IMR-90 (cell line): ENCODE results near the gene TECTA. TPM values are rescaled to one million over a fixed set of nuclear protein-coding genes. Genes with fewer than 3 reads are reported as not detected.

Experiments
- ATAC-seq: fragments of 200-7000 bp; cut with Tn5 transposase; 2 replicates; pipeline ENCODE4 v1.9.1; 2020; ENCODE audit warnings: low read depth, mild to moderate bottlenecking, moderate library complexity
- BruUV-seq: library from RNA; stranded (reverse); fragments of 400-500 nt; replicated peaks from 2 replicates; lab custom pipeline; 2021; lab: Mats Ljungman, UMichigan
- CTCF ChIA-PET: fragments of 300-600 bp; formaldehyde crosslinking; extraction: SDS; loops from one replicate; lab custom pipeline; 2021; ENCODE audit warnings: antibody characterized with exemption; lab: Yijun Ruan, JAX
- POLR2A ChIA-PET: fragments of 300-600 bp; sonication (Branson Sonifier 250); formaldehyde crosslinking; loops from one replicate; lab custom pipeline; 2022; ENCODE audit warnings: antibody characterized with exemption; ENCODE audit not compliant: unreplicated experiment; lab: Charles Lee
- DNase-seq: peaks from one replicate; pipeline ENCODE4 v3.0.0; 2013
- H2AFZ ChIP-seq: replicated peaks from 2 replicates; pipeline ENCODE3; 2013; ENCODE audit warnings: low read length, mild to moderate bottlenecking; ENCODE audit not compliant: poor library complexity
- H2AK5ac ChIP-seq: 2 replicates; pipeline ENCODE4 v1.6.1; 2013; ENCODE audit warnings: low read depth, low read length, inconsistent platforms
- H2AK9ac ChIP-seq: replicated peaks from 2 replicates; pipeline ENCODE3; 2013; ENCODE audit warnings: mild to moderate bottlenecking, low read depth, low read length, moderate library complexity; ENCODE audit not compliant: poor library complexity
- H2BK120ac ChIP-seq: 2 replicates; pipeline ENCODE4 v1.6.1; 2013; ENCODE audit warnings: low read depth, low read length, inconsistent platforms
- H2BK15ac ChIP-seq: 3 replicates; pipeline ENCODE4 v1.6.1; 2013; ENCODE audit warnings: low read depth, low read length, inconsistent platforms
- H2BK20ac ChIP-seq: 2 replicates; pipeline ENCODE4 v1.6.1; 2013; ENCODE audit warnings: low read depth, mild to moderate bottlenecking, inconsistent platforms, low read length, moderate library complexity
- H2BK5ac ChIP-seq: 2 replicates; pipeline ENCODE4 v1.6.1; 2013; ENCODE audit warnings: mild to moderate bottlenecking, low read depth, low read length, inconsistent platforms; ENCODE audit not compliant: poor library complexity, severe bottlenecking
- H3K14ac ChIP-seq: replicated peaks from 2 replicates; pipeline ENCODE4 v1.6.1; 2013; ENCODE audit warnings: low read depth, low read length, inconsistent platforms
- H3K18ac ChIP-seq: 2 replicates; pipeline ENCODE4 v1.6.1; 2013; ENCODE audit warnings: low read depth, low read length, control low read depth
- H3K23ac ChIP-seq: 2 replicates; pipeline ENCODE4 v1.6.1; 2013; ENCODE audit warnings: low read depth, low read length, inconsistent platforms
- H3K27ac ChIP-seq: 2 replicates; pipeline ENCODE4 v1.5.1; 2013; ENCODE audit warnings: mild to moderate bottlenecking, control low read depth, low read length; ENCODE audit not compliant: insufficient read depth
- H3K27me3 ChIP-seq: 2 replicates; pipeline ENCODE4 v1.6.1; 2013; ENCODE audit warnings: low read length; ENCODE audit not compliant: control insufficient read depth, insufficient read depth
- H3K36me3 ChIP-seq: 2 replicates; pipeline ENCODE4 v1.6.1; 2013; ENCODE audit warnings: low read length, mixed read lengths; ENCODE audit not compliant: control insufficient read depth, insufficient read depth
- H3K4ac ChIP-seq: 2 replicates; pipeline ENCODE4 v1.6.1; 2013; ENCODE audit warnings: low read depth, low read length, inconsistent platforms
- H3K4me1 ChIP-seq: 2 replicates; pipeline ENCODE4 v1.6.1; 2013; ENCODE audit warnings: low read length, mixed read lengths; ENCODE audit not compliant: control insufficient read depth, insufficient read depth
- H3K4me2 ChIP-seq: 2 replicates; pipeline ENCODE4 v1.6.1; 2013; ENCODE audit warnings: low read depth, mild to moderate bottlenecking, control low read depth, low read length, moderate library complexity
- H3K4me3 ChIP-seq: 2 replicates; pipeline ENCODE4 v1.5.1; 2013; ENCODE audit warnings: low read depth, mild to moderate bottlenecking, control low read depth, low read length, moderate library complexity; ENCODE audit not compliant: insufficient read depth
- H3K56ac ChIP-seq: 2 replicates; pipeline ENCODE4 v1.6.1; 2013; ENCODE audit warnings: low read length, inconsistent platforms; ENCODE audit not compliant: insufficient read depth; ENCODE audit errors: extremely low read depth
- H3K79me1 ChIP-seq, 2 experiments: 2 replicates each; pipeline ENCODE4 v1.6.1; 2013; ENCODE audit warnings: low read length in 2 of 2, inconsistent platforms in 1 of 2, low read depth in 1 of 2
- H3K9ac ChIP-seq: 2 replicates; pipeline ENCODE4 v1.6.1; 2013; ENCODE audit warnings: low read depth, low read length, control low read depth
- H3K9me1 ChIP-seq: 2 replicates; pipeline ENCODE4 v1.6.1; 2013; ENCODE audit warnings: low read length, inconsistent platforms; ENCODE audit not compliant: insufficient read depth
- H3K9me3 ChIP-seq: 2 replicates; pipeline ENCODE4 v1.6.1; 2013; ENCODE audit warnings: low read length; ENCODE audit not compliant: control insufficient read depth, insufficient read depth
- H4K20me1 ChIP-seq: 2 replicates; pipeline ENCODE4 v1.6.1; 2013; ENCODE audit warnings: low read length, inconsistent platforms; ENCODE audit not compliant: insufficient read depth
- H4K5ac ChIP-seq: 2 replicates; pipeline ENCODE4 v1.6.1; 2013; ENCODE audit warnings: mild to moderate bottlenecking, low read depth, low read length, control low read depth
- H4K8ac ChIP-seq, 2 experiments: 2 replicates each; pipeline ENCODE4 v1.6.1; 2013; ENCODE audit warnings: low read depth in 2 of 2, low read length in 2 of 2, control low read depth in 1 of 2, inconsistent platforms in 1 of 2
- H4K91ac ChIP-seq: 2 replicates; pipeline ENCODE4 v1.6.1; 2013; ENCODE audit warnings: low read depth, low read length, inconsistent platforms; ENCODE audit not compliant: insufficient read depth
- CEBPB ChIP-seq: IDR thresholded peaks from 2 replicates; pipeline ENCODE4 v1.6.1; 2012; ENCODE audit warnings: low read depth, low read length, improper control_type of control experiment
- CHD1 ChIP-seq: IDR thresholded peaks from 2 replicates; pipeline ENCODE4 v1.6.1; 2012; ENCODE audit warnings: low read depth, low read length, improper control_type of control experiment
- CTCF ChIP-seq: conservative IDR thresholded peaks from 2 replicates; pipeline ENCODE4 v1.5.1; 2012; ENCODE audit warnings: mild to moderate bottlenecking, low read depth, low read length, improper control_type of control experiment
- ELK1 ChIP-seq: fragments of 150-350 bp; IDR thresholded peaks from 2 replicates; pipeline ENCODE4 v1.6.1; 2016; ENCODE audit warnings: low read depth, mild to moderate bottlenecking, low read length, moderate library complexity, borderline replicate concordance
- FOS ChIP-seq: fragments of 150-350 bp; IDR thresholded peaks from 2 replicates; pipeline ENCODE4 v1.6.1; 2016; ENCODE audit warnings: low read depth, low read length
- MAFK ChIP-seq: IDR thresholded peaks from 2 replicates; pipeline ENCODE4 v1.6.1; 2012; ENCODE audit warnings: low read depth, low read length, improper control_type of control experiment
- MXI1 ChIP-seq: IDR thresholded peaks from 2 replicates; pipeline ENCODE4 v1.6.1; 2012; ENCODE audit warnings: low read depth, mild to moderate bottlenecking, low read length, moderate library complexity, borderline replicate concordance
- POLR2A ChIP-seq: IDR thresholded peaks from 2 replicates; pipeline ENCODE4 v1.6.1; 2012; ENCODE audit warnings: mild to moderate bottlenecking, low read depth, low read length
- RFX5 ChIP-seq: IDR thresholded peaks from 2 replicates; pipeline ENCODE4 v1.8.0; 2012; ENCODE audit warnings: low read depth, mild to moderate bottlenecking, low read length, moderate library complexity
- SMC3 ChIP-seq: fragments of 150-350 bp; IDR thresholded peaks from 2 replicates; pipeline ENCODE4 v1.6.1; 2016; ENCODE audit warnings: low read depth, mild to moderate bottlenecking, antibody characterized with exemption, low read length, moderate library complexity
- USF2 ChIP-seq: fragments of 150-350 bp; IDR thresholded peaks from 2 replicates; pipeline ENCODE4 v1.6.1; 2017; ENCODE audit warnings: mild to moderate bottlenecking, antibody characterized with exemption, low read length, low read depth
- WGBS, 2 experiments: methylation state at CpG; one replicate each; pipeline versions ENCODE4 v1.1.5 to v1.1.7; 2013; ENCODE audit warnings: missing lambda C conversion rate in 2 of 2; ENCODE audit not compliant: insufficient read length in 1 of 2; ENCODE audit errors: extremely low coverage in 2 of 2; 5-methylcytosine and 5-hydroxymethylcytosine counted together
- dilution Hi-C: fragments of 300-500 bp; cut with HindIII; formaldehyde crosslinking; loops from one replicate; pipeline ENCODE4 v1.14.3; 2018; ENCODE audit warnings: low sequenced_read_pairs; ENCODE audit not compliant: unreplicated experiment
- in situ Hi-C: fragments of 300-500 bp; cut with MboI; formaldehyde crosslinking; loops from 3 replicates; pipeline ENCODE4 v1.14.3; 2019; ENCODE audit warnings: low sequenced_read_pairs, inconsistent platforms, mixed read lengths
- intact Hi-C: fragments of 100-400 bp; cut with micrococcal nuclease; formaldehyde crosslinking; loops from 2 replicates; pipeline ENCODE4 v1.10.0; 2022
- polyA plus RNA-seq, 3 experiments: library from polyadenylated mRNA; depleted of rRNA; stranded (reverse); fragments of >200 nt; gene quantifications; 2 replicates each; pipeline ENCODE4 v1.2.3, GENCODE V29; 2012; ENCODE audit warnings: low replicate concordance in 1 of 3
- total RNA-seq: library from RNA; depleted of rRNA; stranded (reverse); fragments of >200 nt; gene quantifications from 2 replicates; pipeline ENCODE4 v1.2.3, GENCODE V29; 2012

The TECTA gene
- total and polyA plus RNA-seq, 2 of the 4 experiments (the other 2 are of a cell fraction), result 0.17 to 0.18 TPM

GRCh38 chr11:121100943-121101342, at the start of gene TECTA (continued):
- TF ChIP-seq MAFK, result no peak

GRCh38 chr11:121053244-121053643, 47.8 kb upstream of the TECTA start:
- Histone ChIP-seq H2BK20ac (no peak overlapping the region), H2AK5ac (no peak overlapping the region), H3K9me3 (no peaks in the 10 kb centered on the region), H3K79me1 (no peaks in the 10 kb centered on the region), H3K36me3 (peaks cover 13% of the 10 kb centered on the region), H3K18ac (no peak overlapping the region), H3K4ac (no peak overlapping the region), H3K4me3 (no peak overlapping the region), H4K20me1 (no peaks in the 10 kb centered on the region), H3K9ac (no peak overlapping the region), H3K4me1 (no peaks in the 10 kb centered on the region), H4K91ac (no peak overlapping the region), H4K8ac (no peak overlapping the region), H2BK5ac (no peak overlapping the region), H3K27me3 (no peaks in the 10 kb centered on the region), H3K27ac (no peak overlapping the region), H2AK9ac (no peak overlapping the region), H4K5ac (no peak overlapping the region), H2BK15ac (no peak overlapping the region), H3K23ac (no peak overlapping the region), H3K9me1 (no peaks in the 10 kb centered on the region), H2AFZ (no peak overlapping the region), H2BK120ac (no peak overlapping the region), H3K4me2 (no peak overlapping the region), H3K14ac (no peak overlapping the region), H3K56ac (no peak overlapping the region)
- in situ Hi-C loops, result no loop called here
- TF ChIP-seq ELK1 (no peak), CTCF (no peak), POLR2A (no peak), RFX5 (no peak), CHD1 (no peak), MXI1 (no peak), MAFK (no peak), FOS (no peak), USF2 (no peak), SMC3 (no peak), CEBPB (no peak)
- intact Hi-C loops, result no loop called here
- POLR2A ChIA-PET, result no interaction called here
- no peak for ATAC-seq
- CTCF ChIA-PET, result no interaction called here
- no TSS peak for BruUV-seq
- dilution Hi-C loops, result no loop called here
- DNase-seq, result no peak
- WGBS, 2 experiments, result no CpG with 5 or more reads among the region's 4 CpGs
